ENCODE data around the gene C14orf119. TPM values are rescaled to one million over a fixed set of nuclear protein-coding genes. Genes with fewer than 3 reads are reported as not detected.
A peak's percentile ranks its signal among the peaks of the same experiment; 100 is the strongest.

Gene C14orf119
- total RNA-seq, 1 experiment from 2014 or later = 54.5 TPM

DNA sequence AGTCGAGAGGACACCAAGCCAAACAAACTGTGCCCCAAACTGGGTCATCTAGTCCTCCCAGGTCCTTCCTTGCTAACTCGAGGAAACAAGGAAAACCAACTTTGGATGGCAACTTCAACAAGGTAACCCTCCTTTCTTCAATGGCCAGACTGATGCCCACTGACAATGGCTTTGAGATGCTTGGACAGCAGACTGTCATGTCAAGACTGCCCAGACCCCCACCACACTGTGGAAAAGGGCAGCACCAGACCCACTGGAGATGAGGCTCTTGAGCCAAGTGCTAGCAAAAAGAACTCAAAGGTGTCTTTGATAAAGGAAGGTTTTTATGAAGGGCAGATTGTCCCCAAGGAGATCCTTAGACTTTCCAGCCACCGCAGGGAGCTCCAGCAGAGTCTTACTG, 28.9 kb upstream of the C14orf119 start:
- H3K27ac ChIP-seq (ENCODE audit: low read depth, low read length, poor library complexity, severe bottlenecking) = peak overlapping the region; percentile 29
- H3K36me3 ChIP-seq (ENCODE audit: insufficient read depth, low read length, poor library complexity, severe bottlenecking) = peaks cover 79% of the 10 kb centered on the region

DNA sequence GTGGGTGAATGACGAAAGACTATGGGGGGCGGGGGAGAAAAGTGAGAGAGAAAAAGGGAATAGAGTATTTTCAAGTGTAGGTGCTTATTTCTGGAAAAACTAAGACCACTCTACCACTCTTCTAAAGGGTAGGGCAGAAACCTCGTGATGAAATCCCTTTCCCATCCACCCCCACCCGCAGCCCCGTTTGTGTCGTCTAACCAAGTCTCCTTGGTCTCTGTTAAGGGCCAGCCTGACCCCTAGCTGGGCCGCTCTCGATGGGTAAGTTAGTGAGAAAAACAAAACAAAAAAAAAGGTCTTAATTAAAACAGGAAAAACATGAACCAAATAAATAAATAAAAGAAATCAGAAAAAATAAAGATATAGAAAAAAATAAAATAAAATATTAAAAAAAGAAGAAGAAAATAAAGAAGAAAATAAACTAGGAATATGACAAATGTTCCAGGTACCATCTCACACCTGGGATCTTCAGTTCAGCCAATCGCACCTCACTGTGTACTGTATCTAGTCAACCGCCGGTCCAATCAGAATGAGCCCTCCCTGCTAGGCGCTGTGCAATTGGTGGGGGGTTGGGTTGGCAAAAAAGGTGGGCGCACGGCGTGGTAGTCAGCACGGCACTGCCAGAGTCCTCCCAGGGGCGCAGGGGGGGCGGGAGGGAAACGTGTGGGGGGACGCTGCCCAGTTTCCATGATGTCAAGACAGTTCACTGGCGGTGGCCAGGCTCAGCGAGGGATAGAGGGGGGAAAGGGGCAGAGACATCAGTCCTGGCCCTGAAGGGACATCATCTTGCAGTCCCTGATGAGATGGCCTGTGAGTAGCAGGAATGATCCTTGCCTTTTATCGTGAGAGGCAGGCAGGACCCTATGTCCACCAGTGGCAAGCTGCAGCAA, 28.2 kb upstream of the C14orf119 start:
- TF ChIP-seq, protein P1, sequence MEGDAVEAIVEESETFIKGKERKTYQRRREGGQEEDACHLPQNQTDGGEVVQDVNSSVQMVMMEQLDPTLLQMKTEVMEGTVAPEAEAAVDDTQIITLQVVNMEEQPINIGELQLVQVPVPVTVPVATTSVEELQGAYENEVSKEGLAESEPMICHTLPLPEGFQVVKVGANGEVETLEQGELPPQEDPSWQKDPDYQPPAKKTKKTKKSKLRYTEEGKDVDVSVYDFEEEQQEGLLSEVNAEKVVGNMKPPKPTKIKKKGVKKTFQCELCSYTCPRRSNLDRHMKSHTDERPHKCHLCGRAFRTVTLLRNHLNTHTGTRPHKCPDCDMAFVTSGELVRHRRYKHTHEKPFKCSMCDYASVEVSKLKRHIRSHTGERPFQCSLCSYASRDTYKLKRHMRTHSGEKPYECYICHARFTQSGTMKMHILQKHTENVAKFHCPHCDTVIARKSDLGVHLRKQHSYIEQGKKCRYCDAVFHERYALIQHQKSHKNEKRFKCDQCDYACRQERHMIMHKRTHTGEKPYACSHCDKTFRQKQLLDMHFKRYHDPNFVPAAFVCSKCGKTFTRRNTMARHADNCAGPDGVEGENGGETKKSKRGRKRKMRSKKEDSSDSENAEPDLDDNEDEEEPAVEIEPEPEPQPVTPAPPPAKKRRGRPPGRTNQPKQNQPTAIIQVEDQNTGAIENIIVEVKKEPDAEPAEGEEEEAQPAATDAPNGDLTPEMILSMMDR (conservative IDR thresholded peaks at IDR 0.05; ENCODE audit: low read depth, low read length) = no peak
- TF ChIP-seq EZH2 (IDR thresholded peaks at IDR 0.05; ENCODE audit: borderline replicate concordance, low read depth, low read length, poor library complexity, severe bottlenecking) = no peak
- CTCF ChIA-PET = interaction anchor here (1.9 kb wide), 1 partner anchor 53 kb away, joined by 12 read pairs; no protein-coding TSS in a partner anchor
- Histone ChIP-seq H3K27ac (ENCODE audit: low read depth, low read length, poor library complexity, severe bottlenecking) (peak overlapping the region; percentile 29), H3K27me3 (replicated peaks; ENCODE audit: insufficient read depth, low read depth, low read length, poor library complexity) (no peaks in the 10 kb centered on the region), H3K4me1 (ENCODE audit: insufficient read depth, low read length, poor library complexity, severe bottlenecking) (peaks cover 38% of the 10 kb centered on the region), H3K36me3 (ENCODE audit: insufficient read depth, low read length, poor library complexity, severe bottlenecking) (peaks cover 73% of the 10 kb centered on the region), H3K9me3 (ENCODE audit: low read depth, low read length, poor library complexity, severe bottlenecking) (no peaks in the 10 kb centered on the region), H3K4me3 (ENCODE audit: low read depth, low read length, poor library complexity, severe bottlenecking) (no peak overlapping the region)
- no peak for DNase-seq (ENCODE audit: low spot score)
- POLR2A ChIA-PET (ENCODE audit: low non-redundant PET) = no interaction called here
- intact Hi-C loops (cut with micrococcal nuclease; ENCODE audit: unreplicated experiment) = no loop called here
- BruUV-seq (replicated peaks) = no TSS peak

More for the DNA sequence above, 28.9 kb upstream of the C14orf119 start:
- Histone ChIP-seq H3K4me1 (ENCODE audit: insufficient read depth, low read length, poor library complexity, severe bottlenecking) (peaks cover 36% of the 10 kb centered on the region), H3K9me3 (ENCODE audit: low read depth, low read length, poor library complexity, severe bottlenecking) (no peaks in the 10 kb centered on the region), H3K4me3 (ENCODE audit: low read depth, low read length, poor library complexity, severe bottlenecking) (no peak overlapping the region), H3K27me3 (replicated peaks; ENCODE audit: insufficient read depth, low read depth, low read length, poor library complexity) (no peaks in the 10 kb centered on the region)
- intact Hi-C loops (cut with micrococcal nuclease; ENCODE audit: unreplicated experiment) = no loop called here
- ChIA-PET POLR2A (ENCODE audit: low non-redundant PET) (no interaction called here), CTCF (no interaction called here)
- DNase-seq (ENCODE audit: low spot score) = no peak
- TF ChIP-seq, protein P1 (conservative IDR thresholded peaks at IDR 0.05; ENCODE audit: low read depth, low read length) = no peak
- TF ChIP-seq EZH2 (IDR thresholded peaks at IDR 0.05; ENCODE audit: borderline replicate concordance, low read depth, low read length, poor library complexity, severe bottlenecking) = no peak
- no TSS peak for BruUV-seq (replicated peaks)

DNA sequence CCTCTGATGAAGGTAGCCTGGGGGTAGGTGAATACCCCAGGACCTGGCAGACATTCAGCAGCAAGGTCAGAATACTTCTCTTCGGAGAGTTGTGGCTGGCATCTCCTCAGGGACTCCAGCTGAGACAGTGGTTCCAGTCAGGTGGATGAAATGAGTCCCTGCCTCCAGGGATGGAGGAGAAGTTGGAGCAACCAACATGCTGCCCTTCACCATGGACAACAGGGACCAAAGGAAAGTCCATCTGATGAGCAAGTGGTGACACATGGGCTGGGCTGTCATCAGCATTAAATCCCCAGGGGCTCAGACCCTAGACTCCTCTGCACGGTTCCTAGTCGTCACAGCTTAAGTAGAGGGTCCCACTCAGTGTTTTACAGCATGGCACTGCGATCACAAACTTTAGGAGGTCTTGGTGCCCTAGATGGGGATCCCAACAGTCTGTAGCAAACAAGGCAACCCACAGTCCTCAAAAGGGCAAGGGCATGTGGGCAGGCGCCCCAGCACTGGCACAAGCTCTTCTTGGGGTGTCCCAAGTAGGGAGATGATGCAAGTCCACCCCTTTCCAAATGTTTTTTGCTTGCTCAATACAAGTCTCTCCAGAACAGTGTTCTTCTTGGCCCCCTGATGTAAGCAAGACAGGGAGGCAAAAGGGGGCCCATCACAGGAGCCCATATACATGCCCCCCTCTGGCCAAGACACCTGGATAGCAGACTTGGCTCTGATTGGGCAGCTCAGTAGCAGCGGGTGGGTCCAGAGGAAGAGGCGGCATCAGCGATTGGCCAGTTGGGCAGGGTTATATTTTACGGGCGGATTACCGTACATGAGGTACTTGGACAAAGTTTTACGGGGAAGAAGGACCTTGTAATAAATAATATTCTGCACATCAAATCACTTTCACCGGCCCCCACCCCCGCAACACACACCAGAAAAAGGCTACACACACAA, 27.2 kb upstream of the C14orf119 start:
- Histone ChIP-seq H3K4me3 (ENCODE audit: low read depth, low read length, poor library complexity, severe bottlenecking) (peak overlapping the region; percentile 5), H3K27me3 (replicated peaks; ENCODE audit: insufficient read depth, low read depth, low read length, poor library complexity) (no peaks in the 10 kb centered on the region), H3K27ac (ENCODE audit: low read depth, low read length, poor library complexity, severe bottlenecking) (peak overlapping the region; percentile 21), H3K9me3 (ENCODE audit: low read depth, low read length, poor library complexity, severe bottlenecking) (no peaks in the 10 kb centered on the region), H3K36me3 (ENCODE audit: insufficient read depth, low read length, poor library complexity, severe bottlenecking) (peaks cover 73% of the 10 kb centered on the region), H3K4me1 (ENCODE audit: insufficient read depth, low read length, poor library complexity, severe bottlenecking) (peaks cover 38% of the 10 kb centered on the region)
- CTCF ChIA-PET = interaction anchor here (0.6 to 1.9 kb wide), 22 partner anchors 10 to 238 kb away, joined by 3 to 26 read pairs (median 6); partner anchors contain the start of genes ACIN1, AJUBA, BCL2L2 and C14orf119
- intact Hi-C loops (cut with micrococcal nuclease; ENCODE audit: unreplicated experiment) = no loop called here
- BruUV-seq (replicated peaks) = no TSS peak
- peak; percentile 28 for DNase-seq (ENCODE audit: low spot score)
- POLR2A ChIA-PET (ENCODE audit: low non-redundant PET) = interaction anchor here (0.5 kb wide), 1 partner anchor 90 kb away, joined by 3 read pairs; no protein-coding TSS in a partner anchor
- TF ChIP-seq EZH2 (IDR thresholded peaks at IDR 0.05; ENCODE audit: borderline replicate concordance, low read depth, low read length, poor library complexity, severe bottlenecking) = no peak
- TF ChIP-seq, protein P1 (conservative IDR thresholded peaks at IDR 0.05; ENCODE audit: low read depth, low read length) = no peak

Measured in A673 (cell line).